Omental fat pad (tissue), 4 donors: ENCODE results near the gene PSMD4. TPM values are rescaled to one million over a fixed set of nuclear protein-coding genes. Genes with fewer than 3 reads are reported as not detected.
A peak's percentile ranks its signal among the peaks of the same experiment; 100 is the strongest.

ENCODE experiments used
- ATAC-seq: fragments of 150-250 bp; one replicate; pipeline ENCODE4 v1.9.1; 2016; ENCODE audit warnings: mild to moderate bottlenecking, moderate library complexity; ENCODE audit not compliant: low FRiP score
- DNase-seq: peaks from one replicate; pipeline ENCODE4 v3.0.0-alpha.2; 2019; ENCODE audit warnings: low spot score
- CTCF ChIP-seq, 3 donors: fragments of 450-650 bp; IDR thresholded peaks; one replicate each; pipeline ENCODE4 v1.5.1; 2016 to 2017; ENCODE audit warnings: antibody characterized with exemption in 3 of 3, mild to moderate bottlenecking in 3 of 3, moderate library complexity in 2 of 3
- total RNA-seq, 4 donors: library from RNA; depleted of rRNA; stranded (reverse); fragments of >200 nt; gene quantifications; one replicate each; pipeline ENCODE4 v1.1.0, GENCODE V29; 2016

The PSMD4 gene
- total RNA-seq, 4 donors from 2014 or later, result 96.4 to 148 (median 131) TPM

DNA sequence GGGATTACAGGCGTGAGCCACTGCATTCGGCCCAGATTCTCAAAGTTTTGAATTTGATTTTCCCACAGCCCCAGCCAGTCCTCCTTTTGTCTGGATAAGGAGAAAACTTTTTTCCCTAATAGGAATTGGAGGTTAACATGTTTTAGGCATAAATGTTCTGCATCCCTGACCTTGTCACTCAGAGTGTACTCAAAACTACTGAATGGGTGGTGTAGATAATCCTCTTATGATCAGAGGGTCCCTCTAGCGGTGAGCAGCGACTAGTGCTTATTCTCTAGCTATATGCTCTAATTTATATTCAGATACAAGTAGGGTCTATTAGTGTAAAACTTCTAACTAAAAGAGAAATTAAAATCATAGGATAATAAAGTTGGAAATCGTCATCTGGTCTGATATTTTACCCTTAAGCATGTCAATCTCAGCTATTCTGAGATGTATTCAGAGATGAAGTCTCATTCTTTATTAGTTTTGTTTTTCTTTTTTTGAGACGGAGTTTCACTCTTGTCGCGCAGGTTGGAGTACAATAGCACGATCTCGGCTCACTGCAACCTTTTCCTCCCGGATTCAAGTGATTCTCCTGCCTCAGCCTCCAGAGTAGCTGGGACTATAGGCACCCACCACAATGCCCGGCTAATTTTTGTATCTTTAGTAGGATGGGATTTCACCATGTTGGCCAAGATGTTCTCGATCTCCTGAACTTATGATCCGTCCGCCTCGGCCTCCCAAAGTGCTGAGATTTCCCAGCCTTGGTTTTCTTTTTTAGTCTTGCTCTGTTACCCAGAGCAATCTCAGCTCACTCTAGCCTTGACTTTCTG lies 2.7 kb upstream of the PSMD4 start:
- ATAC-seq (no peak), DNase-seq (peak; percentile 61)

GRCh38 chr1:151255381-151255780 lies 847 bp downstream of the PSMD4 start:
- ATAC-seq (no peak), DNase-seq (no peak)
- no peak for TF ChIP-seq CTCF (IDR thresholded peaks at IDR 0.05)

More for the DNA sequence above, 2.7 kb upstream of the PSMD4 start:
- TF ChIP-seq CTCF (IDR thresholded peaks at IDR 0.05), result no peak

- no peak for TF ChIP-seq CTCF (IDR thresholded peaks at IDR 0.05)
- DNase-seq (no peak), ATAC-seq (no peak)
Observed at GRCh38 chr1:151259351-151259750, 4.8 kb downstream of the PSMD4 start.

GRCh38 chr1:151265446-151266236 lies 11.1 kb downstream of the PSMD4 start:
- TF ChIP-seq CTCF (IDR thresholded peaks at IDR 0.05), result no peak
- no peak for DNase-seq
- ATAC-seq, result no peak

DNA sequence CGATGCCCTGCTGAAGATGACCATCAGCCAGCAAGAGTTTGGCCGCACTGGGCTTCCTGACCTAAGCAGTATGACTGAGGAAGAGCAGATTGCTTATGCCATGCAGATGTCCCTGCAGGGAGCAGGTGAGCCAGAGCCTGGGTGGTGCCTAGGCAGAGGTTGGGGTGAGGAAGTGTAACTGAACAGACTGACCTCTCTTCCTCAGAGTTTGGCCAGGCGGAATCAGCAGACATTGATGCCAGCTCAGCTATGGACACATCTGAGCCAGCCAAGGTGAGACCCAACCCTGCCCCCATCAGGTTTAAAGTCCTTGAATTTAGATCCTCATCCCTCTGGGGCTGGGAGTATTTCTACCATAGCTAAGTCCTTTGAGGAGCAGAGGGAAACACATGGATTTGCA lies 11.8 kb downstream of the PSMD4 start:
- TF ChIP-seq CTCF (IDR thresholded peaks at IDR 0.05), result no peak
- no peak for DNase-seq
- ATAC-seq, result no peak

DNA sequence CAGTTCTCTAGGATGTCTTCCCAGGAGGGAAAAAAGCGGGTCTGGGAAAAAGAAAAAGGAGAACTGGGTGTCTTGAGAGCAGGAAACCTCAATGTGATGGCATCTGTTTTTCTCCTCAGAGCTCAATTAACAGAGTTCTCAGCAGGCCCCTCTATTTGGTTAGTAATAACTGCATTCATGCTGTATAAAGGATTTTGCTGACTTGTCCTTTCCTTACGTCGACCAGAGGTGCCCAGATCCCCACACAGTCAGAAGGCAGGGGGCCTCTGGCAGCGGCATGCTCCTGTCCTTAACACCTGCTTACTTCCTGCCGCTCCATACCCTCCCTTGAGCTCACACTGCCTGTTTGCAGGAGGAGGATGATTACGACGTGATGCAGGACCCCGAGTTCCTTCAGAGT lies 12.3 kb downstream of the PSMD4 start:
- DNase-seq (no peak), ATAC-seq (no peak)

More for the DNA sequence above, 12.3 kb downstream of the PSMD4 start:
- TF ChIP-seq CTCF (IDR thresholded peaks at IDR 0.05), result no peak
